HG03460 (cell line): ENCODE results near the gene PTK7.

Source experiments
- ATAC-seq: cut with Tn5 transposase; IDR thresholded peaks from one replicate; pipeline ENCODE4 v1.9.1; 2021; ENCODE audit not compliant: unreplicated experiment

The PTK7 gene

DNA sequence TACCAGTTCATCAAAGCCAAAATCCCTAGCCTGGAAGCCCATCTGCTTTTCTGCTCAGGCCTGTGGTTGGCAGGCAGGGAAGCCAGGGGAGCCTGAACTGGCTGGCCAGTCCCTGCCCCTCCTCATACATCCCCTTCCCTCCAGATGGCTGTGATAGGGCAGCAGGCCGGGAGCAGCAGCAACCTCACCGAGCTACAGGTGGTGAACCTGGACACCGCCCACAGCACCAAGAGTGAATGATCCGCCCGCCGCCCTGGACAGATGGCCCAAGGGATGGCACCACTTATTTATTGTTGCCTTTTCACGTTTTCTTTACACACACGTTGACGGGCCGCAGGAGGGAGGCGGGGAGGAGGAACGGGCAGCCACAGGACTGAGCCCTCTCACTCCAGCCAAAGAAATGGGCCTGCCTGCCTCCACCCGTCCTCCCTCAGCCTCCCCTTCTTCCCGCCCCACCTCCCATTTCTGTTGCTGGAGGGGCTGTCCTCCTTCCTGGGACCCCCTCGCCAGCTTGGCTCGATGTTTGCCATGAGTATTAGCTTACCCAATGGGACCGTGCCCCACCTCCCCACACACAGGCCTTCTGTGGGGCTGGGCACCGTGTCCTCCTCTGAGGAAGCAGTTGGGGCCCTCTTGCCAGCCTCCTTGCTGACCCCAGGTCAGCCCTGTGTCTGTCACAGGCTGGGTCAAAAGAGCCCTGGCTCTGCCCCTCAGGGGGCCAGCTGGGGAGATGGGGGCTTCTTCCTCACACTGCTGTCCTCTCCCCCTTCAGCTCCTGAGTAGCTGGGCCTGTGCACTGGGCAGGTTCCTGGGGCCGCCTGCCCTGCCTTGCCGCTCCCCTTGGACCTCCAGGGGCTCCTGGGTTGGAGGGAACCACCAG is 103.1 kb downstream of the PTK7 start:
- ATAC-seq = no peak

DNA sequence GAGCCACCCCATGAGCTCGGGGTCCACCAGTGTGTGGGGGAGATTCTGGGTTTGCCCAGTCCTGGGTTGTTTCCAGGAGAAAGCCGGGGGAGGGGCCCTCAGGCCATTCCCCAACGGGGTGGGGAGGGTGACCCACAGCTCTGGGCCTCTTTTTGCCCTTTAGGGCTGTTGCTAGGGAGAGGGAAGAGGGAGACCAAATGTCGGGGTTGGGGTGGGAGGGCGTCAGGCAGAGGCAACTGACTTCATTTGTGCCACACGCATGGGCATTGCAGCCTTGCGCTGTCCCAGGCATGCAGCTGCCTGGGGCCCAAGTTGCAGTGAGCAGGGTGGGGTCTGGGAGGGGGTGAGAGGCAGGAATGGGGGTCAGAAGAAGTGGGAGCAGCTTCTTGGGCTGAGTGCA is 103.9 kb downstream of the PTK7 start:
- no peak for ATAC-seq

DNA sequence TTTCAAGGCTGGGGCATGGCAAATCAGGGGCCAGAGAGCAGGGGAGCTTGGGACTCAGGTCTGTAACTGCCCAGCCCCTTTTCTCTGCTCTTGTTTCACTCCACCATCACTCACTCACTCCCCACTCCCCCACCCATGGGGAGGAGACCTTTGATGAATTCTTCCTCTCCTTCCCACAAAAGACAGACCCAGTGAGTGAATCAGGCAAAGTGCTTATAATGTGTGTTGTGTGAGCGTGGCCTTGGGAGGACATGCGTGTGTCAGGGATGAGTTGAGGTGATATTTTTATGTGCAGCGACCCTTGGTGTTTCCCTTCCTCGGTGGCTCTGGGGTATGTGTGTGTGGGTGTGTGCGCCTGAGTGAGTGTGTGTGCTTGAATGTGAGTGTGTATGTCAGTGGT is 104.9 kb downstream of the PTK7 start:
- no peak for ATAC-seq

DNA sequence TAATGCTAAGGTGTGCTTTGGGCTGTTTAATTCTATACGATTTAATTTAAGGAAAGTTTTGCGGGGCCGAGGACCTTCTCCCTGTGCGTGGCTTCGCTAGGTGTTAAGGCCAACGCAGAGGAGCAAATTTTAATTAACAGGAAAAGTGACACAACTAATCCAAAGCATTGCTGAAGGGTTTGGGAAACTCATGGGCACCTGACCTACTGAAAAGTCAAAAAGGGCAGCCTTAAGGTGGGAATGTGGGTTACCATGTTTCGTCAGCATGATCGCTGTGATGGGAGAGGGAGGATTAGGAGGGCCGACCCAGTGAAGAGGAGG is 105.5 kb downstream of the PTK7 start:
- ATAC-seq = no peak

DNA sequence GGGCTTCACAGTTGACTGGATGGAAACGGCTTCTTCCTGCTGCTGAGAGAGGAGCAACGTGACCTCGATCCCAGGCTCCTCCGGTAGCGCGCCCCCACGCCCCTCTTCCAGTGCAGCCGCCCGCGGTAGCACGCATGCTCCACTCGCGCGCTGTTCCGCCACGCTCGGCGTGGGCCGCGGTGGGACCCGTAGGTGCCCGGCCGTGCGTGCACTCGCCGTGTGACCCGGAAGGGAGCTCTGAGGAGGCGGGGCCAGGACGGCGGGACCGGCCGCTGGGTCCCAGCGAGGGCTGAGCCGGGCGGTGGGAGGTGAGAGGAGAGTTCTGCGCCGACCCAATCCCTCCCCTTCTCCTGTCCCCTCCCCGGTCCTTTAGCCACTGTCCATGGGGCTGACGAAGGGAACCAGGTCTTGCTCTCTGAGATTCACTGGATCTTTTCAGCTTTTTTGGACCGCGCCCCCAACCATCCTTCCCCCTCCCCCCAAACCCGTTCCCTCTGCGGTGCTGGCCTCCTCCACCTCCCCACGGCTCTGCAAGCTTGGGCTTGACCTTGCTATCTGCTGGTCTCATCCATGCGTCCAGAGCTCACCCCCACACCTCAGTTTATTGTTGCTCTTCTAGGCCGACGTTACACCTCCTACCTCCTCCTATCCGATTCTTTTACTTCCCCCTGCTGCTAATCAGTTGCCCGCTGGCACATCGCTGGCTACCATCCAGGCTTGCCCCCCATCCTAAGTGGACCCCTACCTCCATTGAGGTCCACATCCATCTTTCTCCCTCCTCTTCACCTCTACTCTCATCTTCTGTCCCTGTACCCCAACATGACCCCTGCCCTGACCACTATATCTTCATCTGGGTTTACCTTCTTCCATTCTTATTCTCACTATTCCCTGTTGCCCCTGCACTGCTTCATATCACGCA is 106.1 kb downstream of the PTK7 start, which contains the start of gene CUL9:
TSS of gene CUL9 (plus strand) at position 255 of the 919 bp plus-strand sequence. CDS start 2,115 bp downstream, outside the sequence.
- peak; percentile 91 for ATAC-seq

DNA sequence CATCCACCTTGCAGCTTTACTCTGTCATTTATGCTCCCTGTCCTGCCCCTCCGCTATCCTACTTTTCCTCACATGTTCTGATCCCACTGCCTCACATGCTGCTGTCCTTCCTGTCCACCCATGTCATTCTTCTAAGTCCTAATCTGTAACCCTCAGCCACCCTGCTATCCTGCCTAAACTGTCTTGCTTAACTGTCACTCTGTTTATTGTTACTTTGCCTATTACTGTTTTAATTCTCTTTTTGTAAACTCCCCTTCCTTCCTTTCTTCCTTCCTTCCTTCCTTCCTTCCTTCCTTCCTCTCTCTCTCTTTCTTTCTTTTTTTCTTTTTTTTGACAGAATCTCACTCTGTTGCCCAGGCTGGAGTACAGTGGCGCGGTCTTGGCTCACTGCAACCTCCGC is 107.3 kb downstream of the PTK7 start:
- no peak for ATAC-seq

DNA sequence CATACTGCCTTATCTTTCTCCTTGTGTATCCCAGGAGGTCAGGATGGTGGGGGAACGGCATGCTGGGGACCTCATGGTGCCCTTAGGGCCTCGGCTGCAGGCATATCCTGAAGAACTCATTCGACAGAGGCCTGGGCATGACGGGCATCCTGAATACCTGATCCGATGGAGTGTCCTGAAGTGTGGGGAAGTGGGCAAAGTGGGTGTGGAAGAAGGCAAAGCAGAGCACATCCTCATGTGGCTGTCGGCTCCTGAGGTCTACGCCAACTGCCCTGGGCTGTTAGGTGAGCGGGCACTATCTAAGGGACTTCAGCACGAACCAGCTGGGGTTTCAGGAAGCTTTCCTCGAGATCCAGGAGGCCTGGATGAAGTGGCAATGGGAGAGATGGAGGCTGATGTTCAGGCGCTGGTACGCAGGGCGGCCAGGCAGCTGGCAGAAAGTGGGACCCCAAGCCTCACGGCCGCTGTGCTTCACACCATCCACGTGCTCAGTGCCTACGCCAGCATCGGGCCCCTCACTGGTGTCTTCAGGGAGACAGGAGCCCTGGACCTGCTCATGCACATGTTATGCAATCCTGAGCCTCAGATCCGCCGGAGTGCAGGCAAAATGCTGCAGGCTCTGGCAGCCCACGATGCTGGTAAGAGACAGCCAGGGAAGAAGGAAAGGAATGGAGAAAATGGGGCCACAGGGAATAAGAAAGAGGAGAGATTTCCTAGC is 108.3 kb downstream of the PTK7 start:
- no peak for ATAC-seq

DNA sequence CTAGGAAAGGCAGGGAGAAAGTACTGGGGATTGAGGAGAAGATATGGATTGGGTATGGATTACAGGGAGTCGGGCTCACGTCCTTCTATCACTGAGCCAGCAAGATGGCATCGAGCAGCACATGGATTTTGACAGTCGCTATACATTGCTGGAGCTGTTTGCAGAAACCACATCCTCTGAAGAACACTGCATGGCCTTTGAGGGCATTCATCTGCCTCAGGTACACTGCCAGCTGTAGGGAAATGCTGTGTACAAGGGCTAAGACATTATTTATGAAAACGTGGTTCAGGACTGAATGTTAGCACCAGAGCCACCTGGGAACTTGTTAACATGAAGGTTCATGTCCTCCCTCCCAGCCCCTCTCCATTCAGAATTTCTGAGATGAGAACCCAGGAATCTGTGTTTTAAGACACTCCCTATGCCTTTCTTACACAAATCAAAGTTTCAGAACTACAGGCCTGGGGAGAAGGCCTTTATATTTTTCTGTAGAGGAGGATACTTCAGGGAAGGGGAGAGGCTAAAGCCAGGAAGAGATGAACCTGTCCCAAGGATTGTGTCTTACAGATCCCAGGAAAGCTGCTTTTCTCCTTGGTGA is 109.4 kb downstream of the PTK7 start:
- ATAC-seq = no peak

DNA sequence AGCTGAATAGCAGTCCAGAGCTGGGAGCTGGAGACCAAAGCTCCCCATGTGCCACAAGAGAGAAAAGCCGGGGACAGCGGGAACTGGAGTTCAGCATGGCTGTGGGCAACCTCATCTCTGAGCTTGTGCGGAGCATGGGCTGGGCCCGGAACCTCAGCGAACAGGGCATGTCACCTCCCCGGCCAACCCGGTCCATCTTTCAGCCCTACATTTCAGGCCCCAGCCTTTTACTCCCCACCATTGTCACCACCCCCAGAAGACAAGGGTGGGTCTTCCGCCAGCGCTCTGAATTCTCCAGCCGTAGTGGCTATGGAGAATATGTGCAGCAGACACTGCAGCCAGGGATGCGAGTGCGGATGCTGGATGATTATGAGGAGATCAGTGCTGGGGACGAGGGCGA is 109.9 kb downstream of the PTK7 start:
- no peak for ATAC-seq

DNA sequence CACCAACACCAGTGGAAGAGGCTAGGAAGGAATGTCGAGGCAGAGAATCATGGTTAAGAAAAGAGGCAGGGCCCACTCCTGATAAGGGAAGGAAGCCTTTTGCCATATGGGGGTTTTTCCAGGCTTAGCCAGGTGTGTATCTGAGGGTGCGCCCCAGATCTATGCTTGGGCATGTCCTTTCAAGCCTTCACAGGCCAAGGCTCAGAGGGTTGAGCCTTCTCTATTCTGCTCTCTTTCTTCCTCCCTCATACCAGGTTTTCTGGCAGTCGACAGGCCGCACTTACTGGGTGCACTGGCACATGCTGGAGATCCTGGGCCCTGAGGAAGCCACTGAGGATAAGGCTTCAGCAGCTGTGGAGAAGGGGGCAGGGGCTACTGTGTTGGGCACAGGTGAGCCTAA is 110.6 kb downstream of the PTK7 start:
- no peak for ATAC-seq

DNA sequence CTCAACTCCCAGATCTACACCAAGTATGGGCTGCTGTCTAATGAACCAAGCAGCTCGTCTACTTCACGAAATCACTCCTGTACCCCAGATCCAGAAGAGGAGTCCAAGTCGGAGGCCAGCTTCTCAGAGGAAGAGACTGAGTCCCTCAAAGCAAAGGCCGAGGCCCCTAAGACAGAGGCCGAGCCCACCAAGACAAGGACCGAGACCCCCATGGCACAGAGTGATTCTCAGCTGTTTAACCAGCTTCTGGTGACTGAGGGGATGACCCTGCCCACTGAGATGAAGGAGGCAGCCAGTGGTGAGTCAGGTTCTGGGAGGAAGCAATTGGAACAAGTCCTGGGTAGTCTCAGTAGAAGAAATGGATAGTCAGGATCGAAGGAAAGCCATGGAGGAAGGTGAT is 111.7 kb downstream of the PTK7 start:
- ATAC-seq = no peak

DNA sequence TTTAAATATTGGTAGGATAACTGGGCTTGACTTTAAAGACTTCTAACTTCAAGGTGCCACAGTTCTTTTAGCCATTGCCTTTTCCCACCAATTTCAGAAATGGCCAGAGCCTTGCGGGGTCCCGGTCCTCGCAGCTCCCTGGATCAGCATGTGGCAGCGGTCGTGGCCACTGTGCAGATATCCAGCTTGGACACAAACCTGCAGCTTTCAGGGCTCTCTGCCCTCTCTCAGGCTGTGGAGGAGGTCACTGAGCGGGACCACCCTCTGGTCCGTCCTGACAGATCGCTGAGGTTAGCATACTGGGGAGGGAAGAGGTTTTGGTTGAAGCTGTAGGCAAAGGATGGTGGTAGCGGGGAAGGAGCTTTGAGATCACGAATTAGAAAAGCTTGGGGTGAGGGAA is 112.3 kb downstream of the PTK7 start:
- no peak for ATAC-seq

DNA sequence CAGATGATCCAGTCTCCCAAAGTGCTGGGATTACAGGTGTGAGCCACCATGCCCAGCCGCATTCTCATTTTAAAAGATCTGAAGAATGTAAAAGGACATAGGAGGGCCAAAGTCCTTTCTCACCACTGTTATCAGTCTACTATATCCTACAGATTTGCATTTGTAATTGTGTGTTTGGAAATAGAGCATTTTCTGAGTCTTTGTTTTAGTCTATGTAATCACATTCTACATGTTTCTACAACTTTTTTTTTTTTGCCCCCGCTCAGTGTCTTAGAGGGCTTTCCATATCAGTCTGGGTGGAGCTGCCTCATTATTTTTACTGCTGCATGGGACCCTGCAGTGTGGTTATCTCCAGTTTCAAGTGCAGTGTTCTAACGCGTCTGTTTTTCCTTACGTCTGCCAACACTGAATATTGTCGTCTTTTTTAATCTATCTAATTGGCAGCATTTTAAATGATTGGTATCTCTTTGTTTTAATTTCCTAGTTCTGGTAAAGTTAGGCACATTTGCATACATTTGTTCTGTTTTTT is 113.7 kb downstream of the PTK7 start:
- no peak for ATAC-seq

DNA sequence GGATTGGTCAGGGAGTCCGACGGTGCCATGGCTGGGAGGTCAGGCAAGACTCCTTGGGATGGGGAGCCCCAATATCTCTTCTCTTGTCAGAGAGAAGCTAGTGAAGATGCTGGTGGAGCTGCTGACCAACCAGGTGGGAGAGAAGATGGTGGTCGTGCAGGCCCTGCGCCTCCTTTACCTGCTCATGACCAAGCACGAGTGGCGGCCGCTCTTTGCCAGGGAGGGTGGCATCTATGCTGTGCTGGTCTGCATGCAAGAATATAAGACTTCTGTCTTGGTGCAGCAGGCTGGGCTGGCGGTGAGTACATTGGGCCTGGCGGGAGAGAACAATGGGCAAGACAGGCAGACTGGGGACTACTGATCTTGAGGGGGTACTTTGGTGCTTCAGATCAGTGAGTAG is 116.8 kb downstream of the PTK7 start:
- no peak for ATAC-seq

DNA sequence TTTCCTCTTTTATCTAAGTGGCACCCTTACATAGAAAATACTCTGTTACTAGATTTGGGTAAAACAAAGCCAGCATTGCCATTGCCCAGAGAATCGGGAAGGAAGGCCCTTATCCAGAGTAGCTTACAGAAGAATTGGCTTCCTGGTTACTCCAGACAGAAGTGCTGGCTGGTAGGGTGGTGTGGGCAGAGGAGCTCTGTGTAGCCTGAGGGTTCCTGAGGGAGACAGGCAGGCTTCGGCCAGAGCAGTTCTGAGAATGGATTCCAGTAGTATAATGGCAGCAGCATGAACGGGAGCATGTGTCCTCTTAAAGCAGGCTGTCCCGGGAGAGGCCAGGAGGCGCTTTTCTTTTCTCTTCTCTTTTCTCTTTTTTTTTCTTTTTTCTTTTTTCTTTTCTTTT is 117.8 kb downstream of the PTK7 start:
- no peak for ATAC-seq

DNA sequence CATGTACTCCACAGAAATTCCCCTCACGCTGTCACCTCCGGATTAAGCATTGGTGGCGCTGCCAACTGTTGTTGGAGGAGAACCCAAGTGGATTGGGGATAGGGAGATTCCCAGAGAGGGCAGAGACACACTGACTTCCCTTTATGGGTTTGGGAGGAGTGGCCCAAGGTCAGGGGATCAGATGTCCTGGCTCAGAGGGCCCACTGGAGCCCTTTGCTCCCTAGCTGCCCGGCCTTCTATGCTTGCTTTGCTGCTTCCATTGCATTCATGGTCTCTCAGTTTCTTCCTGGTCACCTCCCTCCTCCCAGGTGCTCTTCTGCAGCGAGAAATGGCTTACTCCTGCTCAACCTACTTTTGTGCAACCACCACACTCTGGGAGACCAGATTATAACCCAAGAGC is 120.2 kb downstream of the PTK7 start:
- no peak for ATAC-seq

DNA sequence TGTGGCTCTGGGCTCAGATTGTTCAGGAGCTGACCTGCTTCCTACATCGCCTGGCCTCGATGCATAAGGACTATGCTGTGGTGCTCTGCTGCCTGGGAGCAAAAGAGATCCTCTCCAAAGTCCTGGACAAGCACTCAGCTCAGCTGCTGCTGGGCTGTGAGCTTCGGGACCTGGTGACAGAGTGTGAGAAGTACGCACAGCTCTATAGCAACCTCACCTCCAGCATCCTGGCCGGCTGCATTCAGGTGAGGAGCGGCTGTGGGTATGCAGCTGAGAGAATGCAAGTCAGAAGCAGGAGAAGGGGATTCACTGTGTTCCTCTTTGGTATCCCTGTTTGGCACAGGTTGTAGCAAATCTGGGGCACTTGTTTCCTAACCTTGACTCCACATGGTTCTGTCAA is 123.8 kb downstream of the PTK7 start:
- ATAC-seq = no peak

DNA sequence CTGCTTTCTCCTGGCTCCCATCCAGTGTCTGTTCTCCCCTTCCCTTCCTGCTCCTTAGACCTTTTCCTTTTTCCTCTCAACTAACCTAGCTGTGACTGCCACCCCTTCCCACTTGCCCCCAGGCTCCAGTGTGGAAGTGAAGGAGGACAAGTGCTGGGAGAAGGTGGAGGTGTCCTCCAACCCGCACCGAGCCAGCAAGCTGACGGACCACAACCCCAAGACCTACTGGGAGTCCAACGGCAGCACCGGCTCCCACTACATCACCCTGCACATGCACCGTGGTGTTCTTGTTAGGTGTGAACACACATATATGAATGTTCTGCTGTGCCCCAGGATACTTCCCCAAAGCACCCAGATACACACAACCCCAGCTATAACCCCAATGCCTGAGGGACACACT is 124.4 kb downstream of the PTK7 start:
- no peak for ATAC-seq

DNA sequence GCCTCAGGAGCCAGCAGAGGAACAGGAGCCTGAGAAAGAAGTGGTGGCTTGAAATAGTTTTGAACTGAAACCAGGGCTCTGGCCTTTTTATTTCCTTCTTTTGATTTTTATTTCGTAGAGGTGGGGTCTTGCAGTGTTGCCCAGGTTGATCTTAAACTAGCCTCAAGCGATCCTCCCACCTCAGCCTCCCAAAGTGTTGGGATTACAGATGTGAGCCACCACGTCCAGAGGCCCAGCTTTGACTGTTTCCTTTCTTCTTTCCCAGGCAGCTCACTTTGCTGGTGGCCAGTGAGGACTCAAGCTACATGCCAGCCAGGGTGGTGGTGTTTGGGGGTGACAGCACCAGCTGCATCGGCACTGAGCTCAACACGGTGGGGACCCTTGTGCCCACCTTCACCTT is 126.3 kb downstream of the PTK7 start:
- no peak for ATAC-seq

DNA sequence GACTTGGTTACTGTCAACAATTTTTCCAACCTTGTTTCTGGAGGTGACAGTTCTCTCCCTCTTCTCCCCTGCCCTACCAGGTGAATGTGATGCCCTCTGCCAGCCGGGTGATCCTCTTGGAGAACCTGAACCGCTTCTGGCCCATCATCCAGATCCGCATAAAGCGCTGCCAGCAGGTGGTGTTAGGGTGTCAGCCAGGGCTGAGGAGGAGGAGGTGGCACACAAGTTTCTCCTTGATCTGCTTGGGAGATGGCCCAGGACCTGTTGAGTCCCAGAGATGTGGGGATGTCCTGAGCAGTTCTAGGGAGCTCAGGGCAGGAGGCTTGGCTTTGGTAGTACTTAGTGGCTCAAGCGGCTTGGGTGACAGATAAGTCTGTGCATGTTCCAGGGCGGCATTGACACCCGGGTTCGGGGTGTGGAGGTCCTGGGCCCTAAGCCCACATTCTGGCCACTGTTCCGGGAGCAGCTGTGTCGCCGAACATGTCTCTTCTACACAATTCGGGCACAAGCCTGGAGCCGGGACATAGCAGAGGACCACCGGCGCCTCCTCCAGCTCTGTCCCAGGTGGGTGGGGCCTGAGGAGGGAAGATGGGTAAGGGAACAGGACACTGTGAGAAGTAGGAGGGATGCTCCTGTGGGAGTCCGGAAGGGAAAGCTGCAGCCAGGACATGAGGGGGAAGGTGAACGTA is 127.1 kb downstream of the PTK7 start:
- ATAC-seq = no peak
